ENCODE measurements around the gene CYSRT1.

The CYSRT1 gene

GRCh38 chr9:137224830-137225694 is at the start of gene CYSRT1:
Gene CYSRT1 (plus strand): TSS chr9:137225174. CDS start chr9:137225622, 448 bp downstream.
- DNase-seq (ENCODE audit: low spot score), result no peak

GRCh38 chr9:137175345-137175961 is 49.5 kb upstream of the CYSRT1 start:
- no peak for DNase-seq (ENCODE audit: low spot score)

- DNase-seq (ENCODE audit: low spot score), result peak; percentile 46
Measured at GRCh38 chr9:137176302-137177182, 48.4 kb upstream of the CYSRT1 start.

DNA sequence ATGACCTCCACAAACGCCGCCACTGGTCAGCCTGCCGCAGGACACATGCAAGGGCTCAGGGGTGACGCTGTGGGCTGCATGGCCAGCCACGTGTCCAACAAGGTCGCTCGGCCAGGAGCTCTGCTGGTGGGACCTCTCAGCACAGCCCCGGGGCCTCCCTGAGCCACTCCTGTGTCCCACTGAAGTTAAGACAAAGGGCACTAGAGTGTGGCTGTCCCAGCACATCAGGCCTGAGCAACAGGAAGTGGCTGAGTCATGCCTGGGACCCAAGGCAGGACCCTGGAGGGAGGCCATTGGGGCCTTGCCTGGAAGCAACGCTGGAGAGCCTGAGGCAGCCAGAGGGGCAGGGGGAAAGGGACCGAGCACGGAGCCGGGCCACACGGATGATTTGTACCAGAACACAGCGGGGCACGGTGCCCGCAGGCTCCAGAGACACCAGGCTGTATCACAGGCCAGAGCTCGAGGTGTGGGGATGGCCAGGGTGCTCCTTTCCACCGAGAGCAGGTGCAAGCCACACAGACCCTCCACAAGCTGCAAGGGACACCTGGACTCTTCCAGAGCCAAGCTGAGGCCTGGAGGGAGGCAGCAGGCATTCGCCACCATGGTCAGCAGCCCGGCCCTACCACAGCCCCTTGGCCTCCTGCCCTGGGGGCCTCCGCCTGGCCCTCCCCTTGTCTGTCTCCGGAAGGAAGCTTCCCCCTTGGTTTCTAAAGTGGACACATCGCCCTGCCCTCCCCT is 46.6 kb upstream of the CYSRT1 start:
- DNase-seq (ENCODE audit: low spot score), result no peak

DNA sequence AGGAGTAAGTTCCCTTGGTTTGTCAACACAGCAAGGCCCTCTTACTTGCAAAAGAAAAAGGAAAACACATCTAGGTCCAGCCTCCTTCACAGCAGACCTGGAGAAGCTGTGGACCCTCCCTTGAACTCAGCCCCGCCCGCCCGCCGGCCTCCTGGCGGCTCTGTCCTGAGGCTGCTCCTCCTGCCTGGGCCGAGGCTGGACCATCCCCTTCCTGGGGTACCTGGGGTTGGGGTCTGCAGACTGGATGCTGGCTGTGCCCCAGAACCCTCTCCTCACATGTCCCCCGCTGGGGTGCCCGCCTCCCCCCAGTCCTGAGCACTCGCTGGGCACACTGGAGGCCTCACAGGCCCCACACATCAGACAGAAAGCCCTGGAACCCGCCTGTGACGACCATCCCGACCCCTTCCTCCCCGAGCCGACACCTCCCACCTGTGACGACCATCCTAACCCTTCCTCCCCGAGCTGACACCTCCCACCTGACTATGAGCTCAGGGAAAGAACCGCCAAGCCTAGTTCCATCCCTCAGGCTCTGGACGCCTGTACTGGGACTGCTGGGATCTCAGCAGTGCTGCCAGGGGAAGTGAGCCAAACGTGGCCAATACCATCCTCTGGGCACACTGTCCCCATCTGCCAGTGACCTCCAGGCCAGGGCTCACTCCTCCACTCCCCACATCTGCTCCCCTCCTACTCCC is 45.9 kb upstream of the CYSRT1 start:
- no peak for DNase-seq (ENCODE audit: low spot score)

GRCh38 chr9:137179761-137180160 is 45.2 kb upstream of the CYSRT1 start:
- DNase-seq (ENCODE audit: low spot score), result no peak

GRCh38 chr9:137180491-137180890 is 44.5 kb upstream of the CYSRT1 start:
- no peak for DNase-seq (ENCODE audit: low spot score)

- DNase-seq (ENCODE audit: low spot score), result no peak
Measured at GRCh38 chr9:137181680-137182079, 43.3 kb upstream of the CYSRT1 start.

DNA sequence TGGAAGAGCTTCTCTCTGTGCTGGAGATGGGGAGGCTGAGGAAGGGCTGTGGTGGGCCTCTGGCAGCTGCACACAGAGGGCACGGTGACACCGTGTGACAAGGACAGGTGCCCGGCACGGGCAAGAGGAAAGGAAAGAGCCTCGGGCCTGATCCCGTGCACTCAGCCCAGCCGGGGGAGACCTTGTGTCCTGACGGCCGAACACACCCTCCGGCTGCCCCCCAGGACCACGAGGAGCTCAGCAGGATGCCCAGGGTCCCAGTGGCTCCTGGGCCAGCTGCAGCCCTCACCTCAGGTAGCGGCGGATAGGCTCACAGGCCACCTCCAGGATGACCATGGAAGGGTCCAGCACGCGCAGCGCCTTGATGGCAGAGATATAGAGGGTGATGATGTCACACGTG is 42.1 kb upstream of the CYSRT1 start:
- no peak for DNase-seq (ENCODE audit: low spot score)

- no peak for DNase-seq (ENCODE audit: low spot score)
Measured at GRCh38 chr9:137183980-137184595, 40.9 kb upstream of the CYSRT1 start.

- DNase-seq (ENCODE audit: low spot score), result no peak
Measured at GRCh38 chr9:137184881-137185660, 39.9 kb upstream of the CYSRT1 start.

GRCh38 chr9:137185921-137186320 is 39.1 kb upstream of the CYSRT1 start:
- DNase-seq (ENCODE audit: low spot score), result no peak

- DNase-seq (ENCODE audit: low spot score), result no peak
Measured at GRCh38 chr9:137186385-137186784, 38.6 kb upstream of the CYSRT1 start.

- DNase-seq (ENCODE audit: low spot score), result no peak
Measured at GRCh38 chr9:137187386-137187785, 37.6 kb upstream of the CYSRT1 start.

DNA sequence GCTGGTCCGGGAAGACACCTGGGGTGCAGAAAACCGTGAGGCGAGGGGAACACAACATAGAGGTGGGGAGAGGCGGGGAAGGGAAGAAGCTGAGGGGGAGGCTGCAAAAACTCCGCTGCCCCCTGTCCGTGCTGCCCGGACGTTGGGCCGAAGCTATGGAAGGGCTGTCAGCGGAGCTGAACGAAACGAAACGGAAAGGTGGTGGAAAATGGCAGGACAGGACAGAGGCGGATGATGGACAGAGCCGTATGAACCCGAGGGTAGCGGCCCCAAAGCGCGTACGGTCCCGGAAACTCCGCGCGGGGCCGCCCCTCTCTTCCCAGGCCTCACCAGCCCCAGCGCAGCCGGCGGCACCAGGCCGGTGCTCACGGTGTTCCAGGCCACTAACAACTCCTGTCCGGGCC is 36.9 kb upstream of the CYSRT1 start:
- no peak for DNase-seq (ENCODE audit: low spot score)

DNA sequence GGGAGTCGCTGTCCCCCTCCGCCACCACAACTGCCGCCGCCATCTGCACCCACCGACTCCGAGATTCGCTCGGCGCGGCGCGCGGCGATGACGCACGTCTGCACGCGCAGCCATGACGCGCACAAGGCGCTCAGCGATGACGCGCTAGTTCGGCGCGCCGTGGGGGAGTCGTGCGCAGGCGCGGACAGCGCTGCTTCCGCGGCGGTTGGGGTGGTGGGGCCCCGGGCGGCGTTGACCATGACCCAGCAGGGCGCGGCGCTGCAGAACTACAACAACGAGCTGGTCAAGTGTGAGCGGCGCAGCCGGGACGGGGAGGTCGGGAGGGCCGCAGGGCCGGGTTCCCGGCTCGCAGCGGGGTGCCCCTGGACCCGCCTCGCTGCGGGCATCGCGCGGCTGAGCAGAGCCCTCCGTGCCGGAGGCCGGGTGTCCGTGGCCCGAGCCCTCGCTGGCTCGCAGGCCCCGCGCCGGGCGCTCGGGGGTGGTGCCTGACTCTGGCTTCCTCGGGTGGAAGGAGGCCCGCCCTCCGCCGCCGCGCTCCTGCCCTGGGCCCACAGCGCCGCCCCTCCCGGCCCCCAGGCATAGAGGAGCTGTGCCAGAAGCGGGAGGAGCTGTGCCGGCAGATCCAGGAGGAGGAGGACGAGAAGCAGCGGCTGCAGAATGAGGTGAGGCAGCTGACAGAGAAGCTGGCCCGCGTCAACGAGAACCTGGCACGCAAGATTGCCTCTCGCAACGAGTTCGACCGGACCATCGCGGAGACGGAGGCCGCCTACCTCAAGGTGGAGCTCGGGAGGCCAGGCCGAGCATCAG is 36.3 kb upstream of the CYSRT1 start, which contains the start of the genes ANAPC2 and SSNA1:
Gene ANAPC2, minus strand, starts transcription at position 71 of the 807 bp plus-strand sequence. Its CDS starts 28 bp downstream, at position 43.
Gene SSNA1, plus strand, starts transcription at position 187 of the 807 bp plus-strand sequence. Its CDS starts 51 bp downstream, at position 238.
- peak; percentile 99 for DNase-seq (ENCODE audit: low spot score)

- DNase-seq (ENCODE audit: low spot score), result no peak
Measured at GRCh38 chr9:137189297-137190295, 35.4 kb upstream of the CYSRT1 start.

Data from GM03348 (cell line).